ENCODE data around the gene RPA1.

Gene RPA1

DNA sequence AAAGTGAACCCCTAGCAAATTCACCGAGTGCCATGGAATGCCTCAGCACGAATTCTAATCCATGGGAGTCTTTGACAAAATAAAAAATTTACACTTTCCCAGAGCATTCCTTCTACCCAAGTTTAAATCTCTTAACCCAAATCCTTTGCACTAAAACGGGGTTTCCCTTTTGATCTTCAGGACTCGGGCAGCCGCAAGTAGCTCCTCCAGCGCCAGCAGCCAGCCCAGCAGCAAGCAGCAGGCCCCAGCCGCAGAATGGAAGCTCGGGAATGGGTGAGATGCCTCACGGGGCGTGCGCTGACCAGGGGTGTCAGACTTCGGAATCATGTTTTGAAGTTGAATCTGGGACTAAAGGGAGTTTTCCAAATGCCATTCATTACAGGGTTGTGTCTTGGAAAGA lies 42.4 kb downstream of the RPA1 start:
- Histone ChIP-seq H3K27ac (ENCODE audit: low read depth, low read length) (no peak overlapping the region), H3K36me3 (ENCODE audit: low read length) (peaks cover 45% of the 10 kb centered on the region), H4K20me1 (ENCODE audit: low read depth, low read length) (peaks cover 3% of the 10 kb centered on the region; the same call in 1 of the 2 replicates), H2AFZ (ENCODE audit: low read depth, low read length, severe bottlenecking) (no peak overlapping the region), H3F3A (ENCODE audit: insufficient read depth) (no peaks in the 10 kb centered on the region), H3K9me2 (replicated peaks; ENCODE audit: insufficient read depth, low read length) (no peaks in the 10 kb centered on the region), H3K4me2 (ENCODE audit: low read depth, low read length, poor library complexity, severe bottlenecking) (no peak overlapping the region), H3K9me3 (ENCODE audit: insufficient read depth, low read length) (no peaks in the 10 kb centered on the region), H3K9ac (ENCODE audit: low read length) (no peak overlapping the region), H3K79me2 (ENCODE audit: insufficient read depth, low read length) (peaks cover 5% of the 10 kb centered on the region), H3K27me3 (ENCODE audit: low read length) (no peaks in the 10 kb centered on the region), H3K4me3 (ENCODE audit: insufficient read depth, low read length, poor library complexity, severe bottlenecking) (no peak overlapping the region)
- no peak for TF ChIP-seq EZH2phosphoT487 (conservative IDR thresholded peaks at IDR 0.05; ENCODE audit: low read length)
- no peak for TF ChIP-seq CTCF (IDR thresholded peaks at IDR 0.05; ENCODE audit: insufficient read depth, low read length, poor library complexity, severe bottlenecking)

DNA sequence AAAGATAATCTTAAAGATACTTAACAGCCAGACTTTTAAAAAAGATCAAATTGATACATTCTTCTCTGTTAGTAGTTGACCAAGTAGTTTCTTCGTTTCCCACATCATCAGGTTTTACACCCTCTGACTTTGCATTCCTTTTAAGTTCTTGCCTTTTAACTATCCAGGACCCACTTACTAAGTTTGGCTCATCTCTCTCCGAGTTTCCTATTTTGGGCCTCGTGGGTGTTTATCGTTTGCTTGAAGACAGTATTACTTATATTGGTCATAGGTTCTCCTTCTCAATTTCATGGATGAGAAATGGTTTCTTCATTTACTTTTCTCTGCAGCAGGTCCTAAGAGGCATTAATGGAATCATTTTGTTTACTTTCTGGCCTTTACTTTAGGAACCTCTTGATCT lies 43.2 kb downstream of the RPA1 start:
- no peak overlapping the region for H3K9ac ChIP-seq (ENCODE audit: low read length)
- H3K27ac ChIP-seq (ENCODE audit: low read depth, low read length) = no peak overlapping the region
- no peak overlapping the region for H3K4me3 ChIP-seq (ENCODE audit: insufficient read depth, low read length, poor library complexity, severe bottlenecking)
- no peaks in the 10 kb centered on the region for H3K27me3 ChIP-seq (ENCODE audit: low read length)
- H3K79me2 ChIP-seq (ENCODE audit: insufficient read depth, low read length) = no peaks in the 10 kb centered on the region; the same call in 1 of the 2 replicates
- no peaks in the 10 kb centered on the region for H3K9me3 ChIP-seq (ENCODE audit: insufficient read depth, low read length)
- H3F3A ChIP-seq (ENCODE audit: insufficient read depth) = no peaks in the 10 kb centered on the region
- TF ChIP-seq EZH2phosphoT487 (conservative IDR thresholded peaks at IDR 0.05; ENCODE audit: low read length) (no peak), CTCF (IDR thresholded peaks at IDR 0.05; ENCODE audit: insufficient read depth, low read length, poor library complexity, severe bottlenecking) (no peak)
- no peaks in the 10 kb centered on the region for H3K9me2 ChIP-seq (replicated peaks; ENCODE audit: insufficient read depth, low read length)
- H3K36me3 ChIP-seq (ENCODE audit: low read length) = peaks cover 48% of the 10 kb centered on the region
- H4K20me1 ChIP-seq (ENCODE audit: low read depth, low read length) = peaks cover 3% of the 10 kb centered on the region; the same call in 1 of the 2 replicates
- H2AFZ ChIP-seq (ENCODE audit: low read depth, low read length, severe bottlenecking) = no peak overlapping the region
- H3K4me2 ChIP-seq (ENCODE audit: low read depth, low read length, poor library complexity, severe bottlenecking) = no peak overlapping the region

DNA sequence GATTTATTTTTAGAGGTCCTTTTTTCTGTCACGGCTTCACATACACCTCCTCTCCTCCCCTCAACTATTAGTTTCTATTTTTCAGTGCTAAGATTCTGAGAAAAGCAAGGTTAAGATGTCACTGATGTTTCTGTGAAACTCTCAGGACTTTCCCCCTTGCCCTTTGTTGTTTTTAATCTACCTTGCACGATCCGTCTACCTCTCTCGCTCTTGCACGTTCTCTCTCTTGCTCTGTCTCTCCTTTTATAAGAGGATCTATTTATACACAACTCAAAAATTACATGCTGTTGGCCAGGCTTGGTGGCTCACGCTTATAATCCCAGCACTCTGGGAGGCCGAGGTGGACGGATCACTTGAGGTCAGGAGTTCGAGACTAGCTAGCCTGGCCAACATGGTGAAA lies 43.6 kb downstream of the RPA1 start:
- H3K27me3 ChIP-seq (ENCODE audit: low read length) = no peaks in the 10 kb centered on the region
- H4K20me1 ChIP-seq (ENCODE audit: low read depth, low read length) = peaks cover 3% of the 10 kb centered on the region; the same call in 1 of the 2 replicates
- H3K4me2 ChIP-seq (ENCODE audit: low read depth, low read length, poor library complexity, severe bottlenecking) = no peak overlapping the region
- no peak overlapping the region for H3K27ac ChIP-seq (ENCODE audit: low read depth, low read length)
- no peaks in the 10 kb centered on the region for H3F3A ChIP-seq (ENCODE audit: insufficient read depth)
- H3K9ac ChIP-seq (ENCODE audit: low read length) = no peak overlapping the region
- TF ChIP-seq EZH2phosphoT487 (conservative IDR thresholded peaks at IDR 0.05; ENCODE audit: low read length) (no peak), CTCF (IDR thresholded peaks at IDR 0.05; ENCODE audit: insufficient read depth, low read length, poor library complexity, severe bottlenecking) (no peak)
- no peaks in the 10 kb centered on the region for H3K9me3 ChIP-seq (ENCODE audit: insufficient read depth, low read length)
- no peak overlapping the region for H2AFZ ChIP-seq (ENCODE audit: low read depth, low read length, severe bottlenecking)
- no peak overlapping the region for H3K4me3 ChIP-seq (ENCODE audit: insufficient read depth, low read length, poor library complexity, severe bottlenecking)
- H3K79me2 ChIP-seq (ENCODE audit: insufficient read depth, low read length) = no peaks in the 10 kb centered on the region; the same call in 1 of the 2 replicates
- H3K36me3 ChIP-seq (ENCODE audit: low read length) = peaks cover 53% of the 10 kb centered on the region
- no peaks in the 10 kb centered on the region for H3K9me2 ChIP-seq (replicated peaks; ENCODE audit: insufficient read depth, low read length)

Measured in SU-DHL-6 (cell line).